GM18858 (cell line): ENCODE measurements around the gene KIAA0319L.

Source experiments
- ATAC-seq: cut with Tn5 transposase; IDR thresholded peaks from one replicate; pipeline ENCODE4 v1.9.1; 2021; ENCODE audit not compliant: unreplicated experiment

The KIAA0319L gene

DNA sequence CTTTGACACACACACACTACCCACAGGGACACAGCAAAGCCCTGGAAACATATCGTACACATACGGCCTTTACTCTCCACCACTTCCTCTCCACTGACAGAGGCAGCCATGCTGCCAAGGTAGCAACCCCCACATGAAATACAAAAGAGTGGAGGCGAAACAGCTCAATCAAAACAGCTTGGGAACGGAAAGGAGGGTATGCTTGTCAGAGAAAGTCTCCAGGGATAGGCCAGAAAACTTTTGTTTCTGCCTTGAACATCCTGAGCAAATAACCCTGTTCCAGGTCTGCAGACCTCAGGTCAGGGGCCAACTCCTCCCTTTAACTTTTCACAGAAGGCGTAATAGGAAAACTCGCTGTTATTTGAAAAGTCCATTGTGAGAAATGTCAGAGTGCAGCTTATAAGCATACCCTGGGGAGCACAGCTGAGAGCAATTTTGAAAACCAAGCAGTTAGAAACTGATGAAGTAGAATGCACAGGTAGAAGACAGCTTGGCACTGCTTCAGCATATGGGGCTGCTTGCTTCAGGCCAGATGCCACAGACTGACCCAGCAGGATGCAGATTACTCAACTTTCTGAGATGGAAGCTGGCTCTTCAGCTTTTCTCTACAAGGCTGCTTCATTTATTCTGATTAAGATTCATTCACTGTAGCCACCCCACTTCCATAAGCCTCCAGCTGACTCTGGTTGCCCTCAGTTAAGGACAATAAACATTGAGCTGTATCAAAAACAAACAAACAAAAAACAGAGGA lies 18.0 kb downstream of the KIAA0319L start:
- no peak for ATAC-seq

DNA sequence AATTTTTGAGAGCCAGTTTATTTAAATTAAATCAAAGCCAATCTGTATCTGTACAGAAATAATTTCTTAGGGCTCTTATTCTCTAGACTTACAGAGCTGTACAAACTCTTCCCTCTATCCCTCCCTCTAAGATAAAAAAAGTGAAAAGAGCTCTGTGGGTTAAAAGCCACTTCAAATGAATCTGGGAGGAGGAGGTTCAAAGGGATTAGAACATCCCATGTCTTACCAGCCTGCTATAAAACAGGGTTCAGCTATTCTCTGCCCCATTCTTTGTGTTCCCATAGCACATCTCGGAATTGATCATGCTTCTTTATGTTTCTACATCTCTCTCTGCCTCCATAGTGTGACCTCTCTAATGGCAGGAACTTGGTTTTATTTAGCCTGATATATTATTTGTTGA lies 19.4 kb downstream of the KIAA0319L start:
- ATAC-seq: no peak

DNA sequence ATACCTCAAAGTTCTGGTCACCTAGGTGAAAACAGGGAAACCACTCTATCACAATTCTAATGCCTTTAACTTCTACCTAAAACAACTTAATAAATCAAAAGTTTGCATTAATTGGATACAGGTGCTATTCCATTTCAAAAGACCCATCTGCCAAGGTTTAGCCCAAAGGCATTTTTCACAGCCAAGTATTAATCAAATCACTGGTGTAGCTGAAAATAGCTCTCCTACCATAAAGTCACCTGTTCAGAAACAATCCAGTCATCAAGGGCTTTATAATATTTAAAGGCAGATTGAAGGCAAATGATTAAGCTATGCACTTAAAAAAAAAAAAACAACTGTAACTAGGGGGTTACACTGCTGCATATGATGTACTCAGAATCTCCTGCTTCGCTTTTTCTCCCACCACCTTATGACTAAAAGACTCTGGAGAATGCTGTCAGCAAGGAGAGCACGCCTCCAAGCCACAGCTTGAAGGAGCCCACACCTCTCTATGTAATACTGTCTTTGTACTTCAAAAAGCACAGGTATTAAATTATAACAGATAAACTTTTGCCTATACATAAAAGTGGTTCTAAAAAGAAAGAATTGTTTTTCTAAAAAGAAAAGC lies 20.5 kb downstream of the KIAA0319L start:
- ATAC-seq: no peak

DNA sequence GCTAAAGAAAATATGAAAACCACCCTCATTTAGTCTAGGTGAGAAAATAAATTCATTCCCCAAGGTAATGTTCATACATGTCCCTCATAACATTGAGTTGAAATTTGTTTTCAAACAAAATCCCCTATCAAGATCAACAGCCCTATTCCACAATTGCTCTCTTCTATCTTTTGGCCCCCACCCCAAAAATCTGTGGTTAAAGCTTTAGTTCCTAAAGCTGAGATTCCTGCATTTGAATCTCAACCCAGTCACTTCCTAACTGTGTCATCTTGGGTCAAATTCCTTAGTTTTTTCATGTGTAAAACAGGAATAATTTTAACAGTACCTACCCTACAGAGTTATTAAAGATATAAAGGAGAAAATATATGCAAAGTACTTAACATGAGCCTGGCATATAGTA lies 22.0 kb downstream of the KIAA0319L start:
- no peak for ATAC-seq

DNA sequence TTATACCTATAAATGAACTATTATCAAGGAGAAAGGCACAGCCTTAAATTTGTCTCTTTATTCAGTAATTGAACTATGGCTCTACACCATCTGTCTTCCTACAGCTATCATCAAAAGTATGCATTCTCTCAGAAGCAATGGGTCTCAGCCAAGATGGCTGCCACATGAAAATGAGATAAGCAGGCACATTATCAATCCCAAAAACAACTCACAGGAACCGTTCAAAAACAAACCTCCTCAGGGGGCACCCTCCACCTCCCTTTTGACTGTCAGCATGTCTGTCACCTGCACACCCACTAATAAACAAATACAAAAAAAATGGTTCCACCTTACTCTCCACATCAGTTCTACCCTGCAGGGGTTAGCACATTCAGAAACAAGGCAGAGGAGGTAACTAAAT lies 23.6 kb downstream of the KIAA0319L start:
- ATAC-seq: no peak

DNA sequence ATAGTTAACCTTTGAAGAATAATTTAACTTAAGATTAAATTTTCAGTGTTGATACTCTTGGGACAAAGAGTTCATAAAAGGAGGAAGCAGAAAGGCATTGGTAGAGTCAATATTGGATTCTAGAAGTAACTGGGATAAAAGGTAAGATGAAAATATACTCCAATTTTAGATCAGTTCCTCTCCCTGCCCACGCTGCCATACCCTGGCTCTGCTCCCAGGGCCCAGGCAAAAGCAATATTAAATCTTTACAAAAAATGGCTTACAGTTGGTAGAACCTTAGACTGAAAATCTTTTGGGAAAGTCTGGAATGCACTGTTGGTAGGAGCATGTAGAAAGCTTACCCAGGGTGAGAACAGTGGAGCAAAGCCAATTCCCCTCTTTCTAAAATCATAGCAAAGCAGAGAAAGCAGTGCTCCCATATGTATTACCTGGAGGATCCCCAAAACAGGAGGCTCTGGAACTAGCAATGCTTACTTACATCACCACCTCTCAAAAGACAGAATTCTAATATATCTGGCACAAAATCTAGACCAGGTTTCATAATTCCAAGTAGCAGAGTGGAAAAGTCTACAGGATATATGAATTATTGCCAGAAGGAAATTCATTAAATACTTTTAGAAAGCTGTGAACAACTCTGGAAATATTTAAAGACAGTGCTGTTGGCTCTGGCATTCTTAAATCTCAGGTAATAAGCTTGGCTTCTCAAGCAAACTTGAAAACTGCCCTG lies 24.5 kb downstream of the KIAA0319L start:
- no peak for ATAC-seq

DNA sequence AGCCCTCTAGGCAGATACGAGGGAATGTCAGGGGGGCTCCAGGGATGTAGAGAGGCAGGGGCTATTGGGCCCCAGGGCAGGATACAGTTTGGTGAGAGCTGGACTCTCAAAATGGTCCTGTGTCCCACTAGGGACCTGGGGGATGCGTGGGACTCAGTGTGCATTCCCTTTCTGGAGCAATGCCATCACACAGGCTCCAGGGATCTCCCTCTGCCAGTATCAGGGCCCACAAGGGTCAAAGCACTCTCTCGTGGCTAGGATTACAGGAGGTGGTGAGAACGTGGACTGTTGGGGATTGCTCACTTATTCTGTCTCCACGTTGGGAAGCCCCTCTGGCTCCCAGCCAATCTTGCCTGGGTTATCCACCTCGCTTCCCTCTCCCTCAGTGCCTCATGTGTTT lies 25.8 kb downstream of the KIAA0319L start:
- no peak for ATAC-seq

DNA sequence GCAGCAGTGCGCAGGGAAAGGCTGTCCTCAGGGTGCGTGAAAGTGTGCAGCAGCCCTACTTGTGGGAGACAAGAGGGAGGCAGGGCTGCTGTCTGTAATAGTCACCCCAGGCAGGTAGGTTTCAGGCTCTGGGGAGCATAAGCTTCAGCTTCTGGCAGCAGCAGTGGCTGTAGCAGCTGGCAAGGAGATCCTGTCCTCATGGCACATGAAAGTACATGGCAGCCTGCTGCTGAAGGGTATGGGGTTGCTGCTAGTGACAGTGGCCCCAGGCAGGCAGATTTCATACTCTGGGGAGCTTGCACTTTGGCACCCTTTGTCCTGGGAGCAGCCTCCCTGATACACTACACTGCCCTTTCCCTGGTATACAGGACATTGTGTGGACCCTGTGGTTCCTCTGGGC lies 26.3 kb downstream of the KIAA0319L start:
- no peak for ATAC-seq

DNA sequence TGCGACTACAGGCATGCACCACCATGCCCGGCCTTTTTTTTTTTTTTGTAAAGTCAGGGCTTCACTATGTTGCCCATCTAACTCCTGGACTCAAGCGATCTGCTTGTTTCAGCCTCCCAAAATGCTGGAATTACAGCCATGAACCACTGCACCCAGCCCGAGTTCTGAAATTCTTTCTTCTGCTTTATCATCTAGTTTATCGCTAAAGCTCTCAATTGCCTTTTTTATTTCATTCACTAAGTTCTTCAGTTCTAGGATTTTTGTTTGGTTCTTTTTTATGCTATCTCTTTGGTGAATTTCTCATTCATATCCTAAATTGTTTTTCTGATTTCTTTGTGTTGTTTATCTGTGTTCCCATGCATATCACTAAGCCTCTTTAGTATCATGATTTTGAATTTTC lies 27.0 kb downstream of the KIAA0319L start:
- ATAC-seq: no peak

DNA sequence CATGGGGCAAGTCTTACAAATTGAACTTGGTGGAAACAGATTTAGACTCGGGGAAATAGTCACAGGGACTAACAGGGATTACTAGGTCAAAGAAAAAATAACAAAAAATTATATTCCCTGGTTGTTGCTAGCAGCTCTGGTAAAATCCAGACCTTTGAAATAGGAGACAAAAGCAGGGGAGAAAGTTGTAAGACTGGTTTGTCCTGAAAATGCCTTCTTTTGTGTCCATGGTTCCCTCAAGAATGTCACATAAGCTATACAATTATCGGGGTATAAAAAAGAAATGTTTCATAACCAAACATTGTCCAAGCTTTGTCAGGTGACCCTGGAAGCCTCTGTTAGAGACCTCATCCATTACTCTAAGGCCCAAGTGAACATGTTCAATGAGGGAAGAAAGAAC lies 33.1 kb downstream of the KIAA0319L start:
- ATAC-seq: no peak

DNA sequence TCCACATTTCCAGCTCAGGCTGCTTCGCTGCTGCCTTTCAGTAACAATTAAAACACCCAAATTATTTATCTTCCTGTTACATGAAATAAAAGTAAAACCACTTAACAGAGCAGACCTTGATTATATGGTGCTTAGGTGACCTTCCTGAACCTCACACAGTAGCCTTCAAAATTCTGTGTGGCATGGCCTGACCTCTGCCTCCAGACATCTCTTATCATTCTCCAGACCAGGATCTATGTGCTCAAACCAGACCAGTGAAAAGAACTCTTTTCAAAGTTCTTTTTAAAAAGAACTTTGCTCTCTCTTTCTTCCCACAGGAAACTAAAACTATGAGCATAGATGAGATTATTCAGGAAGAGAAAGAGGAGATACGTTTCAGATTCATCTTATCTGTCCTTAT lies 37.8 kb downstream of the KIAA0319L start:
- no peak for ATAC-seq

DNA sequence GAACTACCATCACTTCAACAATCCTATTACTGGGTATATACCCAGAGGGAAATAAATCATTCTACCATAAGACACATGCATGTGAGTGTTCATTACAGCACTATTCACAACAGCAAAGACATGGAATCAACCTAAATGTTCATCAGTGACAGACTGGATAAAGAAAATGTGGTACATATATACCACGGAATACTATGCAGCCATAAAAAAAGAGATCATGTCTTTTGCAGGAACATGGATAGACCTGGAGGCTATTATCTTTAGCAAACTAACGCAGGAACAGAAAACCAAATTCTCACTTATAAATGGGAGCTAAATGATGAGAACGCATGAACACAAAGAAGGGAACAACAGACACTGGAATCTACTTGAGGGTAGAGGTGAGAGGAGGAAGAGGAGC lies 39.0 kb downstream of the KIAA0319L start:
- no peak for ATAC-seq

DNA sequence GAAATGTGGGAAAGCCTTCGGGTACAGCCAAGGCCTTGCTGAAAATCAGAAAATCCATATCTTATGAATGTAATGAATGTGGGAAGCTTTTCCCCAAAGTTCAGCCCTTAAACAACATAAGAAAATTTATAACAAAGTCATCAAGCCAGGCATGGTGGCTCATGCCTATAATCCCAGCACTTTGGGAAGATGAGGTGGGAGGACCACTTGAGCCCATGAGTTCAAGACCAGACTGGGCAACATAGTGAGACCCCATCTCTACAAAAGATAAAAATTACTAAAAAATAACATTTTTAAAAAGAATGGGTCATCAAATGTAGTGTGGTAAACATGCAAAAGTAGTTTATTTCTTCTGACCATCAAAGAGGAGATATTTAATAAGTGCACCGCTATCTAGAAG lies 45.9 kb downstream of the KIAA0319L start:
- no peak for ATAC-seq

DNA sequence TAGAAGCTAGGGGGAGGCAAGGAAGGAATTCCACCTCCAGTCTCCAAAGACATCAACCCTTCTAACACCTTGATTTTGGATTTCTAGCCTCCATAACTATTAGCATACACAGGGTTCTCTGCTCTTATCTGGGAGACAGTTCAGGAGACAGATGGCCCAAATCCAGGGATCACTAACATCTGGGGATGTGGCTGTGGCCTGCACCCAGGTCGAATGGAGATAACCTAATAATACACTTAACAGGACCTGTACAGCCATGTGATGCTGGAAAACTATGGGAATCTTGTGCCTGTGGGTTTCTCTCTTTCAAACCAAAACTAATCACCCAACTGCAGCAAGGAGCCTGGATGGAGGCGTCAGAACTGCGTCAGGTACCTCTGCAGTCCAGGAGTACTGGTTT lies 47.6 kb downstream of the KIAA0319L start:
- ATAC-seq: no peak

DNA sequence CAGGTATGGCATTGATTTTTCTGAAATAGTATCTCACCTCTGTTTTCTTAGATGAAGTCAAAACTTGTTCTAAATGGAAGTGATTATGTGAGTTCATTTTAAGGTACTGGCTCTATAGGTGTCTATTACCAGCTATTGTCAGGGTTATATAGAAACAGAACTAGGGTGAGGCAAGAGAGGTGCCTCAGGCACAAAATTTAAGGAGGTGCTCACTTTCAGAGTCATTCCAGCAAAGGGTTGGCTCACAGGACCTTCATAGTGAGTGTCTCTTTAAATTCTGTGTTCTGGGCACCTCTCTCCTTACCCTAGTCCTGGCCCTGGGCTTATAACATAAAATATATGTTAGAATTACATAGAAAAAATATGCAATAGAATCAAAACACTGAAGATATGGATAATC lies 49.3 kb downstream of the KIAA0319L start:
- ATAC-seq: no peak

DNA sequence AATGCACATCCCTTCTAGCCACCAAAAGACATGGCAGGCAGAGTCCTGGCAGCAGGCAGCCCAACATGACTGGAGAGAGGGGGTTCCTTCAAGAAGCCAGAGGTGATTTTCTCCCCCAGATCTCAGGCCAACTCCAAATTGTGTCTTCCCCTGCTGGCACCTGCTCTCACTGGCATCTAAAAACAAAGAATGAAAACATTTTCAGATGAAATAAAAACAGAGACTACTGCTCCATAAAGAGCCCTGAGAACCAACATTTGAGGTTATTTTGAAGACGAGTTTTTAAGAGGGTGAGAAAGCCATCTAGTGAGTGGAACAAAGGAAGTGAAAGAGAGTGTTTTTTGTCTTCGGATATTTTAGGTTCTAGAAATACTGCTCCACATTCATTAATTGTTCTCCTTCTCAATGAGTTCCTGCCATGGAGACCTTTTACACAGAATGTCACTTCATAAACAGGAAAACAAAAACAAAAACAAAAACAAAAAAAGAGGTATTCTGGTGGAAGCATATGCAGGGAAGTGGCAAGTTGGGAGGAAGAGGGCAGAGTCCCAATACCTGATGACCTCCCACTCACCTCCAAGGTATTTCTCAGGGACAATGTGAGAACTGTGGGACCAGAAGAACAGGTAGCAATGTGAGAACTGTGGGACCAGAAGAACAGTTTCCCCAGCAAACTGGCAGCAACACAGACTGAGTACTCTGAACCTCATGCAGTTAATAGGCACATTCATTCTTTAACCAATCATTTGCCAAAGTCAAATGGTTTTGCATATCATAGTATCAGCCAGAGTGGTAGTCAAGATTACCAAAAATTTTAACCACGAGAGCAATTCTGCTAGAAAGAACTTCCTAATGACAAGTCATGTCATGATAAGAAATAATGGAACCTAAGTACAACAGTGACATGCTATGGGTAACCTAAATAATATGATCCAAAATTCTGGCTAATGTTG lies 50.0 kb downstream of the KIAA0319L start:
- no peak for ATAC-seq

DNA sequence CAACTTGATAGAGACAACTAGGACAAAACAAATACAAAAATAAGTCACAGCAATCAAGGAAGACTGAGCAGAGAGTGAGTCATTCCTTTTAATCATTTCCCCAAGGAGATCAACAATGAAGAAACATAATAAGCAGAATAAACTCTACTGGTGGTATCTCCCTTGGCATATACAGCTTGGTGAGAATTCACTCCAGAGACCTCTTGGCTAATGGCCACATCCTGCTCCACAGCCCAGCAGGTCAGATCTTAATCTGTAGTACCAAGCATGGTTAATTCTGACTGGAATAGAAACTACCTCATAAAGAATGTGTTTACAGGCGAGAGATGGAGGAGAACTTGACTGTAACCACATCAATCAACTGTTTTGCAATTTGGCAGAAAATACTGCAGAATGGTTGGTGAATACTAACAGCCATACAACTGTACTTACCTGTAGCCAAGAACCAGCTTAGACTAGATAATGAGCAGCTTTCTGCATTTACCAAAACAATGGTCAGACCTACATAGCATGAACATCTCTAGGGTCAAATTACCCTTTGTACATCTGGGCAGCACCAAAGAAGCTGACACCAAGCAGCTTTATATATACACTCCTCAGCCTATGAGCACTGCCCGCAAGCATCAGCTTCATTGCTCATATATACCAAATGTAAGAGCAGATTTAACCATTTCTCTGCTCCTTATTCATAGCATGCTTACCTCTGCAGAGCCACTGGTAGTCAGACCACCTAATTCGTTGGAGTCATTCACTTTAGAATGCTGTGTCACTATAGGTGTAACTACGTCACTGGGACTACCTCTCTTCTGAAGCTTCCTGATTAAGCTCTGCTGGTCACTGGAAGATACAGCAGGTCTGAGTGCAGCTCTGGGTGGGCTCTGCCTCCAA lies 51.0 kb downstream of the KIAA0319L start:
- ATAC-seq: peak; percentile 45

DNA sequence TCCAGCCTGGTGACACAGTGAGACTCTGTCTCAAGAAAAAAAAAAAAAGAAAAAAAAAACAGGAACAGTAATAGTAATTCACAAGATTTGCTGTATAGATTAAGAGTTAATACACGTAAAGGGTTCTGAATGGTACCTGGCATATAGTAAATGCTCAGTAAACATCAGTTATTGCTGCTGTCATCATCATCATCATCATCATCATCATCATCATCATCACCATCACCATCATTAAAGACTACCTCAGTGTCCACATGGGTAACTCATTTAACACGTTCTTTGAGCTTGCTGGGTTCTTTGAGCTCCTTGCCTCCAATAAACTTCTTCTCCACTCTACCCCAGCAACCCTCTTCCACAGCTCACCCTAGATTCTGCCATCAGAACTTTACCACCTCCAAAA lies 55.0 kb downstream of the KIAA0319L start:
- ATAC-seq: no peak

DNA sequence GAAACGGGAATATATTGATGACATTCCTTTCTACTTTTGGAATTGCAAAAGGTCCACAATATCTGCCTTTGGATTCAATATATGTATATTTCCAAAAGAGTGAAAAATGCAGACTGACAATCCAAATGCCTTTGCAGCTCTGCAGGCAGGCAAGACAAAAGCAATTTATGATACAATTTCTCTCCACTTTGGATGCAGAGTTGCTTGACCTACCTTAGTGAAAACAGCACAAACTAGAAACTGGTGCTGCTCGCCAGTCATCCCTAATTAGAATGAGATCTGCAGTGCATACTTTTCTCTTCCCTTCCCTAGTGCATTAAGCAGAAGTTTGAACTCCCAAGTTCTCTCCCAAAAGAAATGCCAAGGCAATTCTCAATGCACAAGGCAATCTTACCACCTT lies 56.8 kb downstream of the KIAA0319L start:
- no peak for ATAC-seq

DNA sequence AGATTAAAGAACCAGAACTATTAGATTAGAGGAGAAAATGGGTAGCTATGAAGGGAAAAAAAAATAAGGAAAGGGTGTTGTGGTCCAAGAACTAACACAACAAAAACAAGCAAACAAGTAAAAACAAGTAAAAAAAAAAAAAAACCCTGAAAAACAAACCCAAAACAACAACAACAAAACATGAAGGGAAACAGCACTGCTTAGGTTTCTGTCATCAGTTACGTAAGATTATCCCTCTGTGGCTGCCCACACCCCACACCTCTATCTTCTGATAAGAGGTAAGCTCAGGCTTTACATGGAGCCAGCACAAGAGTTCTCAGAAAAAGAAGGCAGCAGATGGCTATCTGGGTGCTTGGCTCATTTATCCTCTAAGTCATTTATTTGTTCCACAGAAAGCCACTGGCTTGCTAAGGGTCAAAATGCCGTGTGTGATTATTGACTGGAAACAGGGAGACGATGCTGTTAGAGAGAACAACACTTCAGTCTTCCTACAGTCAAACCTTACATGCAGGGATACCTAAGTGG lies 57.5 kb downstream of the KIAA0319L start:
- ATAC-seq: no peak
